Thoracic aorta (tissue), 2 donors: ENCODE measurements around the gene TNFRSF6B. TPM values are rescaled to one million over a fixed set of nuclear protein-coding genes. Genes with fewer than 3 reads are reported as not detected.

ENCODE experiments used
- ATAC-seq: fragments of 150-250 bp; one replicate; pipeline ENCODE4 v1.8.0; 2017; ENCODE audit warnings: low read depth; ENCODE audit not compliant: insufficient number of reproducible peaks, low FRiP score
- DNase-seq: peaks from one replicate; pipeline ENCODE4 v3.0.0-alpha.2; 2020; ENCODE audit warnings: low spot score
- H3K27ac ChIP-seq, 2 donors: fragments of 200-600 bp; sonication (generic); 1 replicate in 1 of 2; 2 replicates in 1 of 2; pipeline ENCODE4 v1.5.1; 2016; ENCODE audit warnings: mild to moderate bottlenecking in 2 of 2, moderate library complexity in 2 of 2
- H3K27me3 ChIP-seq: fragments of 200-600 bp; sonication (generic); replicated peaks from 2 replicates; pipeline ENCODE4 v1.6.0; 2016; ENCODE audit warnings: mild to moderate bottlenecking; ENCODE audit not compliant: insufficient read depth
- H3K36me3 ChIP-seq: fragments of 200-600 bp; sonication (generic); one replicate; pipeline ENCODE4 v1.5.1; 2016
- H3K4me1 ChIP-seq, 2 donors: fragments of 200-600 bp; sonication (generic); 1 replicate in 1 of 2; 2 replicates in 1 of 2; pipeline versions ENCODE4 v1.5.1 to v1.6.0; 2016; ENCODE audit warnings: low read depth in 2 of 2, mild to moderate bottlenecking in 1 of 2; ENCODE audit not compliant: control insufficient read depth in 1 of 2
- H3K4me3 ChIP-seq: fragments of 200-600 bp; sonication (generic); 2 replicates; pipeline ENCODE4 v1.5.1; 2016; ENCODE audit warnings: mild to moderate bottlenecking
- H3K9me3 ChIP-seq: fragments of 200-600 bp; sonication (generic); 2 replicates; pipeline ENCODE4 v1.5.1; 2016
- total RNA-seq, 2 donors: library from RNA; depleted of rRNA; stranded (reverse); fragments of >200 nt; gene quantifications; one replicate each; pipeline versions ENCODE4 v1.1.0 to v1.2.3, GENCODE V29; 2016
- TF ChIP-seq, protein P1 (sequence below): fragments of 200-600 bp; sonication (generic); IDR thresholded peaks from one replicate; pipeline ENCODE4 v1.5.1; 2019; ENCODE audit warnings: antibody characterized with exemption

Gene TNFRSF6B
- total RNA-seq, 2 donors from 2014 or later, result 32.9 to 98.9 TPM

DNA sequence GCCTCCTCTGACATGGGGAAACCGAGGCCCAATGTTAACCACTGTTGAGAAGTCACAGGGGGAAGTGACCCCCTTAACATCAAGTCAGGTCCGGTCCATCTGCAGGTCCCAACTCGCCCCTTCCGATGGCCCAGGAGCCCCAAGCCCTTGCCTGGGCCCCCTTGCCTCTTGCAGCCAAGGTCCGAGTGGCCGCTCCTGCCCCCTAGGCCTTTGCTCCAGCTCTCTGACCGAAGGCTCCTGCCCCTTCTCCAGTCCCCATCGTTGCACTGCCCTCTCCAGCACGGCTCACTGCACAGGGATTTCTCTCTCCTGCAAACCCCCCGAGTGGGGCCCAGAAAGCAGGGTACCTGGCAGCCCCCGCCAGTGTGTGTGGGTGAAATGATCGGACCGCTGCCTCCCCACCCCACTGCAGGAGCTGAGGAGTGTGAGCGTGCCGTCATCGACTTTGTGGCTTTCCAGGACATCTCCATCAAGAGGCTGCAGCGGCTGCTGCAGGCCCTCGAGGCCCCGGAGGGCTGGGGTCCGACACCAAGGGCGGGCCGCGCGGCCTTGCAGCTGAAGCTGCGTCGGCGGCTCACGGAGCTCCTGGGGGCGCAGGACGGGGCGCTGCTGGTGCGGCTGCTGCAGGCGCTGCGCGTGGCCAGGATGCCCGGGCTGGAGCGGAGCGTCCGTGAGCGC, 1.6 kb downstream of the TNFRSF6B start:
- Histone ChIP-seq H3K4me1 (peaks cover 25 to 46% of the 10 kb centered on the region in 2 donors), H3K27me3 (no peaks in the 10 kb centered on the region), H3K36me3 (peaks cover 7% of the 10 kb centered on the region), H3K4me3 (no peak overlapping the region), H3K9me3 (no peaks in the 10 kb centered on the region), H3K27ac (no peak overlapping the region)
- ATAC-seq (no peak), DNase-seq (no peak)
- TF ChIP-seq, protein P1, sequence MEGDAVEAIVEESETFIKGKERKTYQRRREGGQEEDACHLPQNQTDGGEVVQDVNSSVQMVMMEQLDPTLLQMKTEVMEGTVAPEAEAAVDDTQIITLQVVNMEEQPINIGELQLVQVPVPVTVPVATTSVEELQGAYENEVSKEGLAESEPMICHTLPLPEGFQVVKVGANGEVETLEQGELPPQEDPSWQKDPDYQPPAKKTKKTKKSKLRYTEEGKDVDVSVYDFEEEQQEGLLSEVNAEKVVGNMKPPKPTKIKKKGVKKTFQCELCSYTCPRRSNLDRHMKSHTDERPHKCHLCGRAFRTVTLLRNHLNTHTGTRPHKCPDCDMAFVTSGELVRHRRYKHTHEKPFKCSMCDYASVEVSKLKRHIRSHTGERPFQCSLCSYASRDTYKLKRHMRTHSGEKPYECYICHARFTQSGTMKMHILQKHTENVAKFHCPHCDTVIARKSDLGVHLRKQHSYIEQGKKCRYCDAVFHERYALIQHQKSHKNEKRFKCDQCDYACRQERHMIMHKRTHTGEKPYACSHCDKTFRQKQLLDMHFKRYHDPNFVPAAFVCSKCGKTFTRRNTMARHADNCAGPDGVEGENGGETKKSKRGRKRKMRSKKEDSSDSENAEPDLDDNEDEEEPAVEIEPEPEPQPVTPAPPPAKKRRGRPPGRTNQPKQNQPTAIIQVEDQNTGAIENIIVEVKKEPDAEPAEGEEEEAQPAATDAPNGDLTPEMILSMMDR, result no peak

DNA sequence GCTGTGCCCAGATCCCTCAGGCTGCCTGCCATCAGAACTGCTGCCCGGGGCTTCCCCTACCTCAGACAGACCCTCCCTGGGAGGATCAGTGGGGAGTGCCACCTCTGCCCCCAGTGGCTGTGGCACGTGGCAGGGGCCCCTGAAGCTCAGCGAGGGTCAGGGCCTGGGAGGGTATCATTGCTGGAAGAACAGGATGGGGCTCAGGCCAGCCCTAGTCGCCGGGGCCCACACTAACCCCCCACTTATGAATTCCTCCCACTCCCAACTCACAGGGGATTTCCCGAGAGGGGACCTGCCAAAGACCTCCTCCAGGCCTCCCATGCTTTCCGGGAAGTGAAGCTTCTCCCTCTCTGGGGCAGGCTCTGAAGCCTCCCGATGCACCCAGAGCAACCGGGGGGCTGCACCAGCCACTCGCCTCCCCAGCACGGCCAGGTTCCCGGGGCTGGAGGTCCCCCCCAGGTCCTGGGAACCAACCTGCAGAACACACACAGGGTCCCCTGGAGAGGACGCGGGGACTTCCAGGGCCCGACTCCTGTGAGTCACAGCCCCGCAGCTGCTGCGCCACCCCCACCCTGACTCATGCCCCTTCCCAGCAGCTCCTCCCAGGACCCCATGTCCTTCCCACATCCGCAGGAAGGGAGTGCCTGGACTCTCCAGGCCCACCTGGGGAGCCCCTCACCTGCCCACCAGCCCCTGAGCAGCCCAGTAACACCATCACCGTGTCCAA, 2.5 kb downstream of the TNFRSF6B start:
- Histone ChIP-seq H3K4me3 (peak overlapping the region; percentile 40), H3K9me3 (no peaks in the 10 kb centered on the region), H3K27me3 (no peaks in the 10 kb centered on the region), H3K4me1 (peaks cover 25 to 46% of the 10 kb centered on the region in 2 donors), H3K27ac (peak overlapping the region; percentile 51 to 78), H3K36me3 (peaks cover 7% of the 10 kb centered on the region)
- peak; percentile 34 for ATAC-seq
- DNase-seq, result no peak
- TF ChIP-seq, protein P1, result no peak

DNA sequence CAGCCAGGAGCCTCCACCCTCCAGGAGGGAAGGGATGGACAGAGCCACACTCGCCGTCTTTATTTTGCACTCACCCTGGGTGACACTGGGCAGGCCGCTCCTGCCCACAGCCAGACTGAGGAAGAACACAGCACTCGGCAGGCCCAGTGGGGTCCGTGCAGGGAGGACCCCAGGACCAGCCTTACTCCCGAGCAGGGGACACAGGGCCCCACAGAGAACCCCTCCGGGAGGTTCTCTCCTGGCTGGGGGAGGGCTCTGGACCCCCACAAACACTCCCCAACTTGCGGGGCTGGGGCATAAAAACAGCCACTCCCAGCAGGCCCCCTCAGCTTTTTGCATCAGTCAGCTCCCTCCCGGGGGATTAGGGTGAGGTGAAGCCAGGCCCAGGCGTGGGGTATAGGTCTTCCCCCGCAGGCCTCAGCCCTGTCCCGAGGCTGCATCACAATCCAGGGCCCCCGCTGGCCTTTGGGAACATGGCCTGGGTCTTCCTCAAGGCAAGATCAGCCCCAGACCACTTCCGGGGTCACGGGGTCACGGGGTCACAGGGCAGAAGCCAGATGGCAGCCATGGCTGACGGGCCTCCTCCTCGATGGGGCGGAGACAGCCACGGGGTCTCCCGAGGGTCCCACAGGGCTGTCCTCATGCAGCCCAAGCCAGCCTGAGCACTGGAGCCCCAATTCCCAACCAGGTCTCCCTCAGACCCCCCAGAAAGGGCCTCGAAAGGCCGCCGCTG, 3.2 kb downstream of the TNFRSF6B start:
- Histone ChIP-seq H3K4me1 (peaks cover 25 to 46% of the 10 kb centered on the region in 2 donors), H3K27ac (peak overlapping the region; percentile 51 to 78), H3K36me3 (peaks cover 12% of the 10 kb centered on the region), H3K27me3 (no peaks in the 10 kb centered on the region), H3K9me3 (no peaks in the 10 kb centered on the region), H3K4me3 (peak overlapping the region; percentile 40)
- TF ChIP-seq, protein P1, result no peak
- ATAC-seq (no peak), DNase-seq (no peak)

DNA sequence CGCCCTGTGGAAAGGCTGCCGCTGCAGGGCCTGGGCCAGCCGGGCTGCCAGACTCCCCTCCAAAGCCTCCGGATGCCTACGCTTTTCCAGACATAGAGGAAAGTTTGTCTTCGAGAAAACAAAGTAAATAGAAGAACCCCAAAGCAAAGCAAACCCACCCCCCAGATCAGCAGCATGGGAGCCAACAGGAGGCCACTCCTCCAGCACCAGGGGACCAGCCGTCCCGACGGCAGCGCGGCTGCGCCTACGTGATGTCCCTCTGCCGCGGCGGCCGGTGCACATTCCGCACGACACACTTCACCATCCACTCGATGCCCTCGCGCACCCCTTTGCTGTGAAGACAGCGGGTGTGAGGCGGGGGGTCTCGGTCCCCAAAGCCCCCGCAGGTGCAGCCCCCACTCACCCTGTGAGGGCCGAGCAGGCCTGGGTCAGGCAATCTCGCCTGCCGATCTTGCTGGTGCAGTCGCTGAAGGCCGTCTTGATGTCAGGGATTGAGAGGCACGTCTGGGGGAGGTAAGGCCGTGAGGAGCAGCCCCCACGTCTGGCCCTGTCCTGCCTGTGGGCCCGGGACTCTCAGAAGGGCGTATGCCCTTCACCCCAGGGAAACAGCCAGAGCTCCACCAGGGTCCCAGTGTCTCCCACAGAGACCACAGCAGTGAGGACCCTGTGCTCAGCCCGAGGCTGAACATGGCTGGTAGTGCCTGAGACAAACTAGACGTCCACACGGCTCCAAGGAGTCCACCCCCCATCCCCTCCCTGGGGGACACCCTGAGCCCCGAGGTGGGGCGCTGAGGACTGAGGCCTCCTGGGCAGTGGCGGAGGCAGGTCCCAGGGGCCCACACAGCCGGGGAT, 4.0 kb downstream of the TNFRSF6B start:
- Histone ChIP-seq H3K4me3 (no peak overlapping the region), H3K9me3 (no peaks in the 10 kb centered on the region), H3K27ac (peak overlapping the region in 1 of 2 donors; percentile 78), H3K27me3 (no peaks in the 10 kb centered on the region), H3K4me1 (peaks cover 25 to 46% of the 10 kb centered on the region in 2 donors), H3K36me3 (peaks cover 17% of the 10 kb centered on the region)
- TF ChIP-seq, protein P1, result no peak
- ATAC-seq, result no peak
- DNase-seq, result no peak
